Osteocyte (in vitro differentiated cells): ENCODE measurements around the gene ACTMAP. TPM values are rescaled to one million over a fixed set of nuclear protein-coding genes. Genes with fewer than 3 reads are reported as not detected.

Experiments used
- DNase-seq: peaks from one replicate; pipeline ENCODE4 v3.0.0; 2021; ENCODE audit warnings: mixed read lengths; ENCODE audit not compliant: unreplicated experiment; ENCODE audit errors: extremely low spot score
- H3K27ac Mint-ChIP-seq: one replicate; pipeline ENCODE4 v1.8.0; 2021; ENCODE audit warnings: mild to moderate bottlenecking, mixed read lengths; ENCODE audit not compliant: unreplicated experiment
- H3K27me3 Mint-ChIP-seq: one replicate; pipeline ENCODE4 v1.8.0; 2021; ENCODE audit warnings: mixed read lengths; ENCODE audit not compliant: unreplicated experiment
- H3K36me3 Mint-ChIP-seq: one replicate; pipeline ENCODE4 v1.8.0; 2021; ENCODE audit warnings: mixed read lengths; ENCODE audit not compliant: unreplicated experiment
- H3K4me1 Mint-ChIP-seq: one replicate; pipeline ENCODE4 v1.8.0; 2021; ENCODE audit warnings: mixed read lengths; ENCODE audit not compliant: unreplicated experiment
- H3K4me3 Mint-ChIP-seq: one replicate; pipeline ENCODE4 v1.8.0; 2021; ENCODE audit warnings: mild to moderate bottlenecking, moderate library complexity, mixed read lengths; ENCODE audit not compliant: unreplicated experiment
- H3K9me3 Mint-ChIP-seq: one replicate; pipeline ENCODE4 v1.8.0; 2021; ENCODE audit warnings: mixed read lengths; ENCODE audit not compliant: unreplicated experiment
- CTCF ChIP-seq: fragments of 200-600 bp; sonication (generic); IDR thresholded peaks from 2 replicates; pipeline ENCODE4 v1.5.0; 2021; ENCODE audit warnings: antibody characterized with exemption, mild to moderate bottlenecking, moderate library complexity
- total RNA-seq: library from RNA; stranded (reverse); gene quantifications from 2 replicates; pipeline ENCODE4 v1.2.1, GENCODE V29; 2021

The ACTMAP gene
- total RNA-seq, 1 donor from 2014 or later = 14.6 TPM

GRCh38 chr19:40744554-40745401 lies 5.5 kb downstream of the ACTMAP start:
- Mint-ChIP-seq H3K9me3 (no peaks in the 10 kb centered on the region), H3K27ac (peak overlapping the region; percentile 93), H3K36me3 (no peaks in the 10 kb centered on the region), H3K4me3 (peak overlapping the region; percentile 32), H3K27me3 (no peaks in the 10 kb centered on the region), H3K4me1 (peaks cover 32% of the 10 kb centered on the region)
- no peak for DNase-seq
- no peak for TF ChIP-seq CTCF

- Mint-ChIP-seq H3K36me3 (peaks cover 4% of the 10 kb centered on the region), H3K9me3 (no peaks in the 10 kb centered on the region), H3K4me3 (no peak overlapping the region), H3K27me3 (no peaks in the 10 kb centered on the region), H3K27ac (peak overlapping the region; percentile 50), H3K4me1 (peaks cover 27% of the 10 kb centered on the region)
- no peak for TF ChIP-seq CTCF
- DNase-seq = no peak
Observed at GRCh38 chr19:40743926-40744325, 6.4 kb downstream of the ACTMAP start.

GRCh38 chr19:40742886-40743285 lies 7.4 kb downstream of the ACTMAP start:
- no peak for DNase-seq
- H3K27me3 Mint-ChIP-seq = no peaks in the 10 kb centered on the region
- peaks cover 6% of the 10 kb centered on the region for H3K36me3 Mint-ChIP-seq
- no peak for TF ChIP-seq CTCF
- H3K4me3 Mint-ChIP-seq = no peak overlapping the region
- H3K9me3 Mint-ChIP-seq = no peaks in the 10 kb centered on the region
- H3K27ac Mint-ChIP-seq = no peak overlapping the region
- H3K4me1 Mint-ChIP-seq = peaks cover 21% of the 10 kb centered on the region

GRCh38 chr19:40742477-40742876 lies 7.8 kb downstream of the ACTMAP start:
- Mint-ChIP-seq H3K4me3 (no peak overlapping the region), H3K36me3 (peaks cover 8% of the 10 kb centered on the region), H3K4me1 (peaks cover 21% of the 10 kb centered on the region), H3K27me3 (no peaks in the 10 kb centered on the region), H3K9me3 (no peaks in the 10 kb centered on the region), H3K27ac (no peak overlapping the region)
- no peak for TF ChIP-seq CTCF
- DNase-seq = no peak

- DNase-seq = no peak
- H3K9me3 Mint-ChIP-seq = no peaks in the 10 kb centered on the region
- H3K36me3 Mint-ChIP-seq = peaks cover 9% of the 10 kb centered on the region
- H3K4me1 Mint-ChIP-seq = peaks cover 20% of the 10 kb centered on the region
- no peak for TF ChIP-seq CTCF
- no peak overlapping the region for H3K4me3 Mint-ChIP-seq
- no peaks in the 10 kb centered on the region for H3K27me3 Mint-ChIP-seq
- peak overlapping the region; percentile 23 for H3K27ac Mint-ChIP-seq
Observed at GRCh38 chr19:40741527-40742390, 8.5 kb downstream of the ACTMAP start.
